GM13976 (cell line): ENCODE data around the gene APBB1.

Experiments
- DNase-seq: peaks from one replicate; pipeline ENCODE4 v3.0.0; 2012; ENCODE audit warnings: low spot score
- in situ Hi-C: fragments of 300-500 bp; cut with MboI; formaldehyde crosslinking; loops from one replicate; pipeline ENCODE4 v1.12.0; 2022; ENCODE audit warnings: low sequenced_read_pairs, mixed read lengths, inconsistent platforms; ENCODE audit not compliant: unreplicated experiment
- TF ChIP-seq, protein P1 (sequence below): IDR thresholded peaks from 2 replicates; pipeline ENCODE4 v1.5.1; 2012; ENCODE audit warnings: borderline replicate concordance, mild to moderate bottlenecking; ENCODE audit not compliant: insufficient read depth; ENCODE audit errors: extremely low read depth, missing control alignments, control extremely low read depth

APBB1 gene

DNA sequence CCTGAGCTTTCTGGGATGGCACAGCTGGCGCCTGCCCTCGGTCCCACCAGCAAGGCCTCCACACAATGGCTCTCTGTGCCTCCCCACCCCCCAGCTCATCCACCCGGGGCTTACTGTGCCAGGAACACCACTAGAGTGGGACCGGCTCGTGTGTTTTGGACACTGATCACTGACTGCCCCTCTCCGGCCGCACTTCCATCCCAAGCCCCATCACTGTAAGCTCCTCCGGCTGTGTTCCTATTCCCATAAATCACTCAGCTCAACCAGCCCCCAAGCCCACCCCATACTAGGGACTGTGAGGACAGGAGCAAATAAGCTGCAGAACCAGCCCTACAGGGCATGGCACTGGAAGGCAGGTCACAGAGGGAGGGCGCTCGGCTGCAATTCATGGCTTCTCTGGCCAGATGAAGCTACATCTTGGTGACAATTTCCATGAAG, 7.3 kb downstream of the APBB1 start:
- TF ChIP-seq, protein P1, sequence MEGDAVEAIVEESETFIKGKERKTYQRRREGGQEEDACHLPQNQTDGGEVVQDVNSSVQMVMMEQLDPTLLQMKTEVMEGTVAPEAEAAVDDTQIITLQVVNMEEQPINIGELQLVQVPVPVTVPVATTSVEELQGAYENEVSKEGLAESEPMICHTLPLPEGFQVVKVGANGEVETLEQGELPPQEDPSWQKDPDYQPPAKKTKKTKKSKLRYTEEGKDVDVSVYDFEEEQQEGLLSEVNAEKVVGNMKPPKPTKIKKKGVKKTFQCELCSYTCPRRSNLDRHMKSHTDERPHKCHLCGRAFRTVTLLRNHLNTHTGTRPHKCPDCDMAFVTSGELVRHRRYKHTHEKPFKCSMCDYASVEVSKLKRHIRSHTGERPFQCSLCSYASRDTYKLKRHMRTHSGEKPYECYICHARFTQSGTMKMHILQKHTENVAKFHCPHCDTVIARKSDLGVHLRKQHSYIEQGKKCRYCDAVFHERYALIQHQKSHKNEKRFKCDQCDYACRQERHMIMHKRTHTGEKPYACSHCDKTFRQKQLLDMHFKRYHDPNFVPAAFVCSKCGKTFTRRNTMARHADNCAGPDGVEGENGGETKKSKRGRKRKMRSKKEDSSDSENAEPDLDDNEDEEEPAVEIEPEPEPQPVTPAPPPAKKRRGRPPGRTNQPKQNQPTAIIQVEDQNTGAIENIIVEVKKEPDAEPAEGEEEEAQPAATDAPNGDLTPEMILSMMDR, result no peak
- DNase-seq, result no peak
- in situ Hi-C loops, result no loop called here

DNA sequence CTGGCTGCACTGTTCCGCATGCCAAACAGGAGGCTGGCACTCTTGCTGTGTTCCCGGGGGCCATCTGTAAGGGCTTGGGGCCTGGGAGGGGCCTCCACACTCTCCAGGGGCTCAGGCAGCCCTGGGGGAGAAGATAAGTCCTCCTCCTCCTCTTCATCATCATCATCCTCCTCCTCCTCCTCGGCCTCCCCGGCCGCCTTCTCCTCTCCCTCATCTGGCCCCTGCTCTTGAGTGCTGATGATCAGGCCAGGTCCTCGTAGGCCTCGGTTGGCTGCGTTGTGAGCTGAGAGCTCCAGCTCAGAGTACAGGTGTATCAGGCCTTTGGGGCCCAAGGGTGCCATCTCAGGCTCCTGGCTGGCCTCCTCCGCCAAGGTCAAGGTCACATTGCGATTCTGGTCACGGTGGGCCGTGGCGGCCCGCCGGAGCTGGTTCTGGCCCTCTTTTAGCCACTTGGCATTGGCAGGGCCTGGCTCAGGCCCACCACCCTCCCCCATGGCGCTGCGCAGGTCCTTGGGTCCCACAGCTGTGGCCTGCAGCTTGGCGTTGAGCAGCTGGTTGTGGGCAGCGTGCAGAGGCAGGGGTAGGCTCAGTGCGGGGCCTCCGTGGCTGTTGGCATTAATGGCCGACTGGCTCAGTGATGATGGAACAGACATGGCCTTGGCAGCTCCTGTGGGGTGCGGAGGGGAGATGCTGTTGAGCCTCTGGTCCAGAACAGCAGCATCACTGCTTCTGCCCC, 8.0 kb downstream of the APBB1 start:
- in situ Hi-C loops, result no loop called here
- no peak for DNase-seq
- TF ChIP-seq, protein P1, result no peak

DNA sequence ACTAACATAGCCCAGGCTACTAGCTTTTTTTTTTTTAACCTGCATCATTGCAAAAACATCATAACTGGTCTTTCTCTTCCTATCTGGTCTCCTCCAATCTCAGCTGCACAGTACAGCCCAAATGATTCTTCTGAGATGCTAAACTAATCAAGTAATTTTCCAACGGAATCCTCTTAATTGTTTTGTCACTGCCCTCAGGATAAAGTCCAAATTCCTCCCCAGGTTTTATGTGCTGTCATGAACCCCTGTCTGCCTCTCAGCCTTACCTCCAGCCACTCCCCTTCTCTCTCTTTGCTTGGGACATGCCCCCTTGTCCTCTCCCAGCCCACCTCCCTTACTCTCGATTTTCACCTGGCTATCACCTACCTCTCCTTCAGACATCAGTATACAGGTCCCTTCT, 12.5 kb downstream of the APBB1 start:
- TF ChIP-seq, protein P1, result no peak
- no peak for DNase-seq
- in situ Hi-C loops, result no loop called here

DNA sequence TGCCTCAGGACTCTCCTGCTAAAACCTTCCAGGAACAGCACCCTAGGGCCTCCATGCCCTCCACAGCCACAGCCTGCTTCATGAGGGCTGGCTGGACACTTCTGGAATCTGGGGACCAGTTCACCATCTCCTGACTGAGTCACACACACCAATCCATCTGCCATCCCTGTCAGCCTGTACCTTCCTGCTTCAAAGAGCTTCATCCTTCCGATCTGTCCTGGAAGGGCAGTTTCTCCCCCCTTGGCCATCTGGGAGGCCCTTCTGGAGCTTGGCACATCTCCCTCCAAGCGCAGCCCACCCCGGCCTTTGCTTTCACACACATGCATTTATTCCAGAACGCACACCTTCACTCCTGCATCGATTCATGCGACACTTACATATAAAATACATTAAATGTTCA, 13.0 kb downstream of the APBB1 start:
- TF ChIP-seq, protein P1, result no peak
- in situ Hi-C loops, result no loop called here
- no peak for DNase-seq

DNA sequence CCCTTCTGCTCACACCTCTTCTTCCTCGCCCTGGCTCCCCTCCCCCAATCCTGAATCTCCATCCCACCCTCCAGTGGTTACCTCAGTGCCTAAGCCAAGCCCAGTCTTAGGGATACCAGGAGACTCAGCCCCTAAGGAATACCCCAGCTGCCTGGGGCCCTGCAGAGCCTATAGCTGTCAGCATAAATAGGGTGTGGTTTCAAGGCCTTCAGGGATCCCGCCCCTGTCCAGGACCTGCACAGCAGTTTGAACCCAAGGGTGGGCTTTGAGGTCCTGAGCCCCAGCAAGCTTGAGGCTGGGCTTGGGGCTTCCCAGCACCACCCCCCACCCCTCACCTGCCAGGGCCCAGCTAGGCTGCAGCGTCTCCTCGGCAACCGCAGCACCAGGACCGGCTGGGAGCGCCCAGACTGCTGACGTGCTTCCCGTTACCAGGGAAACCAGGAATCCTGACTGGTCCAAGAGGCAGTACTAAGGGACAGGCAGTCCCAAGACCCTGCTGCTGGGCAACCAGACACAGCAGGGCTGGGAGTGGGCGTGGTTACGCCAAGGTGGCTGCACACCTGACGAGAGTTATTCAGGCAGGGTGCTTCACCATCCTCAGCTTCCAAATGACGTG, 13.7 kb downstream of the APBB1 start:
- DNase-seq, result no peak
- TF ChIP-seq, protein P1, result no peak
- in situ Hi-C loops, result no loop called here

DNA sequence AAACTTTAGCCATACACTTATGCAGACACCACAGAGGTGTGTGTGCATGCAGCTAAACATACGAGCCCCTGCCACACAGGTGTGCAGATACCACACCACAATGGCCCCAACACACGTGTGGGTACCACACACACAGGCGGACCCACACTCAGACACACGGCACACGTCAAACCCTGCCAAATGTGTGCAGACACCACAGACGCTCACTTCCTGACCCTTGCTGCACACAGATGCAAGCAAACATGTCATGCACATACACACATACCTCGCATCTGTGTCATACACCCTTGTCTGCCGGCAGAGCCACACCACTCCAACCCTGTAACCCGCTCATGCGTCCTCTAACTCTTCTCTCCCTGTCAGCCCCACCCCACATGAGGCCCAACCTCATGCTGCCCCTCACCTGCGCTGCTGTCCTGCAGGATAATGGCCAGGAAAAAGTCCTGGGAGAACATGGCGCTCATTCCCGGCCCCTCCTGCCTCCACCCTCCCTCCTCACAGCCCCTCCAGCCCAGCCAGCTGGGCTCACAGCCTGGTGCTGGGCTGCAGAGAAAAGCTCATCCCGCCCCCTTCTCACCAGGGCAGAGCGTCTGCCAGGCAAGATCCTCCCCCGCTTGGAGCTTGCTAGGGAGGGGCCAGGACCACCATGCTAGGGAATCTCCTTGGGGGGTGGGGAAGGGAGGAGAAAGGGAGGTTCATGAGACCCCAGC, 14.4 kb downstream of the APBB1 start:
- DNase-seq, result no peak
- TF ChIP-seq, protein P1, result no peak
- in situ Hi-C loops, result no loop called here
